ENCODE measurements around the gene BOC. TPM values are rescaled to one million over a fixed set of nuclear protein-coding genes. Genes with fewer than 3 reads are reported as not detected.
A peak's percentile ranks its signal among the peaks of the same experiment; 100 is the strongest.

BOC gene
- polyA plus RNA-seq, 1 donor: 26.6 TPM

- DNase-seq: no peak
Observed at GRCh38 chr3:113270068-113270467, 58.7 kb downstream of the BOC start.

- no peak for DNase-seq
Observed at GRCh38 chr3:113270786-113271185, 59.4 kb downstream of the BOC start.

- DNase-seq: no peak
Observed at GRCh38 chr3:113271189-113271588, 59.8 kb downstream of the BOC start.

- DNase-seq: no peak
Observed at GRCh38 chr3:113271594-113272384, 60.4 kb downstream of the BOC start.

- DNase-seq: no peak
Observed at GRCh38 chr3:113272385-113272779, 61.0 kb downstream of the BOC start.

GRCh38 chr3:113273011-113273410 lies 61.7 kb downstream of the BOC start:
- no peak for DNase-seq

GRCh38 chr3:113273604-113274378 lies 62.4 kb downstream of the BOC start:
- DNase-seq: no peak

- no peak for DNase-seq
Observed at GRCh38 chr3:113274425-113275257, 63.3 kb downstream of the BOC start.

GRCh38 chr3:113275258-113275556 lies 63.9 kb downstream of the BOC start:
- no peak for DNase-seq

- no peak for DNase-seq
Observed at GRCh38 chr3:113275583-113275928, 64.2 kb downstream of the BOC start.

GRCh38 chr3:113275929-113276750 lies 64.8 kb downstream of the BOC start:
- DNase-seq: peak; percentile 31

GRCh38 chr3:113276751-113277080 lies 65.4 kb downstream of the BOC start:
- no peak for DNase-seq

GRCh38 chr3:113277414-113277813 lies 66.1 kb downstream of the BOC start:
- DNase-seq: no peak

- DNase-seq: no peak
Observed at GRCh38 chr3:113277941-113278598, 66.7 kb downstream of the BOC start.

- DNase-seq: no peak
Observed at GRCh38 chr3:113278599-113278955, 67.2 kb downstream of the BOC start.

GRCh38 chr3:113279686-113280085 lies 68.3 kb downstream of the BOC start:
- no peak for DNase-seq

GRCh38 chr3:113283306-113283705 lies 71.9 kb downstream of the BOC start:
- DNase-seq: no peak

GRCh38 chr3:113284453-113285050 lies 73.2 kb downstream of the BOC start:
- no peak for DNase-seq

GRCh38 chr3:113285226-113285625 lies 73.9 kb downstream of the BOC start:
- DNase-seq: no peak

- no peak for DNase-seq
Observed at GRCh38 chr3:113285741-113286140, 74.4 kb downstream of the BOC start.

- DNase-seq: no peak
Observed at GRCh38 chr3:113286524-113286923, 75.2 kb downstream of the BOC start.
